K562 (cell line): ENCODE results near the gene DYNLT2. TPM values are rescaled to one million over a fixed set of nuclear protein-coding genes. Genes with fewer than 3 reads are reported as not detected.

ENCODE experiments used
- E2F4 ChIP-seq: sonication (generic); formaldehyde crosslinking; IDR thresholded peaks from 2 replicates; pipeline ENCODE4 v1.8.0; 2022; ENCODE audit warnings: mild to moderate bottlenecking, low read depth, missing genetic modification reagents
- FOXP1 ChIP-seq: sonication (generic); formaldehyde crosslinking; IDR thresholded peaks from 2 replicates; pipeline ENCODE4 v1.8.0; 2022; ENCODE audit warnings: mild to moderate bottlenecking, missing genetic modification reagents
- JUND ChIP-seq, 2 experiments: IDR thresholded peaks; 2 replicates in 1 of 2; 3 replicates in 1 of 2; pipeline ENCODE4 v1.6.1; 2011; ENCODE audit warnings: borderline replicate concordance in 2 of 2, low read depth in 2 of 2, low read length in 2 of 2, improper control_type of control experiment in 1 of 2, missing biosample characterization in 1 of 2, missing genetic modification characterization in 1 of 2, missing genetic modification reagents in 1 of 2
- RBFOX2 ChIP-seq: fragments of 200-400 bp; formaldehyde crosslinking; IDR thresholded peaks from 2 replicates; pipeline ENCODE4 v1.6.1; 2017; ENCODE audit warnings: low read depth, mild to moderate bottlenecking, low read length, moderate library complexity
- REST ChIP-seq, 2 experiments: fragments of 450-650 bp; formaldehyde crosslinking in 1 of 2; IDR thresholded peaks; 2 replicates each; pipeline versions ENCODE4 v1.4.0 to v1.6.1; 2014 to 2020; ENCODE audit warnings: mild to moderate bottlenecking in 2 of 2, borderline replicate concordance in 1 of 2, low read depth in 1 of 2
- polyA plus RNA-seq, 8 experiments: library from polyadenylated mRNA; depleted of rRNA in 4 of 8; stranded (reverse) in 5 of 8; unstranded in 3 of 8; fragments of >200 nt; fragmentation: Nextera tagmentation in 2 of 8; fragmentation: Illumina TruSeq in 1 of 8; extraction: Ambion mirVana in 2 of 8; extraction: Trizol in 1 of 8; gene quantifications; 2 replicates each; pipeline versions ENCODE4 v1.2.1 to v1.2.3, GENCODE V29; 2011 to 2014; ENCODE audit warnings: inconsistent platforms in 1 of 8, missing spikeins in 1 of 8
- total RNA-seq, 7 experiments: library from RNA; depleted of rRNA in 6 of 7; stranded (reverse); fragments of >200 nt in 6 of 7; fragmentation: Illumina TruSeq in 2 of 7; extraction: Trizol in 2 of 7; gene quantifications; 2 replicates each; pipeline versions ENCODE4 v1.2.1 to v1.2.3, GENCODE V29; 2011 to 2021; ENCODE audit warnings: low replicate concordance in 1 of 7
- TF ChIP-seq, protein P1 (sequence below): sonication (generic); formaldehyde crosslinking; IDR thresholded peaks from 2 replicates; pipeline ENCODE4 v1.8.1; 2023; ENCODE audit warnings: mild to moderate bottlenecking, missing genetic modification reagents
- TF ChIP-seq, protein P2 (sequence below): sonication (generic); formaldehyde crosslinking; IDR thresholded peaks from 2 replicates; pipeline ENCODE4 v1.8.0; 2022; ENCODE audit warnings: missing genetic modification reagents, mild to moderate bottlenecking, moderate library complexity, borderline replicate concordance
- TF ChIP-seq, protein P3 (sequence below): fragments of 450-650 bp; formaldehyde crosslinking; IDR thresholded peaks from 2 replicates; pipeline ENCODE4 v1.4.0; 2020; ENCODE audit warnings: mild to moderate bottlenecking, moderate library complexity

The DYNLT2 gene
- total and polyA plus RNA-seq, 9 of the 15 experiments (the other 6 are each of a cell fraction or from before 2014, with no cell fraction given): 2.0 to 12.8 (median 6.3) TPM

DNA sequence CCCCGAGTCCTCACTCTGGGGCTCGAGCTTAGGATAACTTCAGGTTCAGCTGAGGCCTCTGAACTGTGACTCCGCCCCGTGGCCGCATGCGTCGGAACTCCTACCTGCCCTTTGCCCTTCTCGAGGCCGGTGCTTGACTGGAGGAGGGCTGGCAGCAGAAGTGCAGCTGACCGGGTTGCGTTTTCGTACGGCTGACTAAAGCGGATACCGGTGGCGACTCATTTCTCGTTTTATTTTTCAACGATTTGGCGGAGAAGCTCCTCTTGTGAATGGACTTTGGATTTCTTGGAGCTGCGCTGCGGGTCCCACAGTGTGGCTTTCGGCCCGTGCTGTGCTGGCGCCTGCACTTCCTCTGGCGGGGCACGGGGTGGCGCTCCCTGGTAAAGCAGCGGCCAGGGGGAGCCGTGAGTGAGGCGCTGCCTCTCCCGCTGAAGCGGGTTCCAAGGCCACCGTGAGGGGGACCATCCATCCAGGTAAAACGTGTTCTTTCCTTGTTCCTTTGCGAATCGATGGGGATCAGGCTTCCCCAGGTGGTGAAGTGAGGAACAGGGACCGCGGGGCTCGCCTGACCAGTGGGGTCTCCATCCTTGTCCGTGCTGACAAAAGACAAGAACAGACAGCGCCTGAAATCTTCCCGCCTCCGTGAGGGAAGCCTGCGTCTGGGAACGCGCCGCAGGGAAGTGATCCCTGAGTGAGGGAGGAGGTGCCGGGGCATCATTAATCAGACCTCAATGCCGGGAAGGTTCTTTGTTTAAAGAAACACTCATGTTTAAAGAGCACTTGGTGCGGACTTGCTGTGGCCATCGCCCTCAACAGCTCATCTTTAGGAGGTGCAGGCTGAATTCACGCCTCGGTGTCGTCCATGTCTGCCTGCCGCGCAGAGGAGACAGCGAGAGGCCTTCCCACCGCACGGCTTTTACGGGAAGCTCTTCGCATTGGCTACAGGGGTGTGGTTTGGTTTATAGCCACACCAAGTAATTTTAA is 38.9 kb upstream of the DYNLT2 start (continued):
- peak; percentile 76; the same call in 1 of the 2 replicates for TF ChIP-seq REST (IDR thresholded peaks at IDR 0.05; ENCODE audit: borderline replicate concordance)
- no peak for TF ChIP-seq REST (CRISPR knock-in tag; IDR thresholded peaks at IDR 0.05; ENCODE audit: low read depth)
- peak; percentile 35; the same call in 1 of the 2 replicates for TF ChIP-seq JUND (IDR thresholded peaks at IDR 0.05; ENCODE audit: borderline replicate concordance, low read depth, low read length)
- no peak for TF ChIP-seq JUND (tag; IDR thresholded peaks at IDR 0.05; ENCODE audit: borderline replicate concordance, low read depth, low read length)
- TF ChIP-seq E2F4 (CRISPR knock-in tag): peak; percentile 53; the same call in 1 of the 2 replicates
- TF ChIP-seq RBFOX2: no peak
- TF ChIP-seq, protein P1, sequence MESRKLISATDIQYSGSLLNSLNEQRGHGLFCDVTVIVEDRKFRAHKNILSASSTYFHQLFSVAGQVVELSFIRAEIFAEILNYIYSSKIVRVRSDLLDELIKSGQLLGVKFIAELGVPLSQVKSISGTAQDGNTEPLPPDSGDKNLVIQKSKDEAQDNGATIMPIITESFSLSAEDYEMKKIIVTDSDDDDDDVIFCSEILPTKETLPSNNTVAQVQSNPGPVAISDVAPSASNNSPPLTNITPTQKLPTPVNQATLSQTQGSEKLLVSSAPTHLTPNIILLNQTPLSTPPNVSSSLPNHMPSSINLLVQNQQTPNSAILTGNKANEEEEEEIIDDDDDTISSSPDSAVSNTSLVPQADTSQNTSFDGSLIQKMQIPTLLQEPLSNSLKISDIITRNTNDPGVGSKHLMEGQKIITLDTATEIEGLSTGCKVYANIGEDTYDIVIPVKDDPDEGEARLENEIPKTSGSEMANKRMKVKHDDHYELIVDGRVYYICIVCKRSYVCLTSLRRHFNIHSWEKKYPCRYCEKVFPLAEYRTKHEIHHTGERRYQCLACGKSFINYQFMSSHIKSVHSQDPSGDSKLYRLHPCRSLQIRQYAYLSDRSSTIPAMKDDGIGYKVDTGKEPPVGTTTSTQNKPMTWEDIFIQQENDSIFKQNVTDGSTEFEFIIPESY (CRISPR knock-in tag): peak; percentile 71; the same call in 1 of the 2 replicates
- TF ChIP-seq, protein P2, sequence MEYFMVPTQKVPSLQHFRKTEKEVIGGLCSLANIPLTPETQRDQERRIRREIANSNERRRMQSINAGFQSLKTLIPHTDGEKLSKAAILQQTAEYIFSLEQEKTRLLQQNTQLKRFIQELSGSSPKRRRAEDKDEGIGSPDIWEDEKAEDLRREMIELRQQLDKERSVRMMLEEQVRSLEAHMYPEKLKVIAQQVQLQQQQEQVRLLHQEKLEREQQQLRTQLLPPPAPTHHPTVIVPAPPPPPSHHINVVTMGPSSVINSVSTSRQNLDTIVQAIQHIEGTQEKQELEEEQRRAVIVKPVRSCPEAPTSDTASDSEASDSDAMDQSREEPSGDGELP (CRISPR knock-in tag): peak; percentile 81
- TF ChIP-seq, protein P3, sequence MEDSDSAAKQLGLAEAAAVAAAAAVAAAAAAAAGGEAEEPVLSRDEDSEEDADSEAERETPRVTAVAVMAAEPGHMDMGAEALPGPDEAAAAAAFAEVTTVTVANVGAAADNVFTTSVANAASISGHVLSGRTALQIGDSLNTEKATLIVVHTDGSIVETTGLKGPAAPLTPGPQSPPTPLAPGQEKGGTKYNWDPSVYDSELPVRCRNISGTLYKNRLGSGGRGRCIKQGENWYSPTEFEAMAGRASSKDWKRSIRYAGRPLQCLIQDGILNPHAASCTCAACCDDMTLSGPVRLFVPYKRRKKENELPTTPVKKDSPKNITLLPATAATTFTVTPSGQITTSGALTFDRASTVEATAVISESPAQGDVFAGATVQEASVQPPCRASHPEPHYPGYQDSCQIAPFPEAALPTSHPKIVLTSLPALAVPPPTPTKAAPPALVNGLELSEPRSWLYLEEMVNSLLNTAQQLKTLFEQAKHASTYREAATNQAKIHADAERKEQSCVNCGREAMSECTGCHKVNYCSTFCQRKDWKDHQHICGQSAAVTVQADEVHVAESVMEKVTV (CRISPR knock-in tag): peak; percentile 85
- peak; percentile 39; the same call in 1 of the 2 replicates for TF ChIP-seq FOXP1 (CRISPR knock-in tag)
